K562 (cell line): ENCODE results near the gene MYO1A. TPM values are rescaled to one million over a fixed set of nuclear protein-coding genes. Genes with fewer than 3 reads are reported as not detected.

Experiments
- ATAC-seq: fragments of 200-7000 bp; cut with Tn5 transposase; 3 replicates; pipeline ENCODE4 v1.9.1; 2020; ENCODE audit warnings: moderate library complexity
- BruUV-seq: library from RNA; stranded (reverse); fragments of 400-500 nt; replicated peaks from 2 replicates; lab custom pipeline; 2021; lab: Mats Ljungman, UMichigan
- CTCF ChIA-PET: fragments of 300-600 bp; formaldehyde crosslinking; extraction: SDS; loops from one replicate; lab custom pipeline; 2021; ENCODE audit warnings: low intra/inter-chr PET ratio; lab: Yijun Ruan, JAX
- POLR2A ChIA-PET: fragments of 300-600, 350-650 bp; sonication (Branson Sonifier 250); formaldehyde crosslinking; extraction: SDS; loops from one replicate; lab custom pipeline; 2021; ENCODE audit warnings: antibody characterized with exemption, inconsistent platforms; lab: Yijun Ruan, JAX
- DNase-seq, 4 experiments: peaks; one replicate each; pipeline versions ENCODE4 v3.0.0 to v3.0.0-alpha.2; 2011 to 2018; ENCODE audit warnings: low spot score in 3 of 4, mixed read lengths in 3 of 4; ENCODE audit errors: extremely low read depth in 1 of 4
- FAIRE-seq: peaks from 2 replicates; lab custom pipeline; 2011; peaks lifted over from hg19 to GRCh38; lab: Jason Lieb, UNC
- H2AFZ ChIP-seq: 2 replicates; pipeline ENCODE4 v1.6.0; 2011; ENCODE audit warnings: low read depth, low read length, control low read depth, inconsistent platforms
- H3K27ac ChIP-seq: fragments of 200-600 bp; 3 replicates; pipeline ENCODE4 v1.8.0; 2011; ENCODE audit warnings: low read depth, mild to moderate bottlenecking, control low read depth, inconsistent platforms, low read length, moderate library complexity, mixed read lengths; ENCODE audit errors: extremely low read depth
- H3K27me3 ChIP-seq, 2 experiments: fragments of 300-600 bp in 1 of 2; 2 replicates in 1 of 2; 3 replicates in 1 of 2; pipeline versions ENCODE4 v1.6.0 to v1.8.0; 2011; ENCODE audit warnings: inconsistent platforms in 2 of 2, low read length in 2 of 2, mild to moderate bottlenecking in 1 of 2, mixed read lengths in 1 of 2, moderate library complexity in 1 of 2; ENCODE audit not compliant: control insufficient read depth in 2 of 2, insufficient read depth in 2 of 2
- H3K36me3 ChIP-seq: fragments of 300-600 bp; 3 replicates; pipeline ENCODE4 v1.8.0; 2011; ENCODE audit warnings: mild to moderate bottlenecking, low read length, inconsistent platforms; ENCODE audit not compliant: control insufficient read depth, insufficient read depth
- H3K4me1 ChIP-seq, 2 experiments: fragments of 200-600 bp in 1 of 2; replicated peaks in 1 of 2; 2 replicates in 1 of 2; 3 replicates in 1 of 2; pipeline versions ENCODE4 v1.5.1 to v1.8.0; 2011; ENCODE audit warnings: inconsistent platforms in 2 of 2, low read length in 2 of 2, mild to moderate bottlenecking in 1 of 2, mixed read lengths in 1 of 2, moderate library complexity in 1 of 2; ENCODE audit not compliant: control insufficient read depth in 2 of 2, insufficient read depth in 2 of 2
- H3K4me2 ChIP-seq: 2 replicates; pipeline ENCODE4 v1.6.1; 2011; ENCODE audit warnings: low read length, control low read depth, inconsistent platforms, mixed read lengths; ENCODE audit not compliant: insufficient read depth
- H3K4me3 ChIP-seq: fragments of 200-600 bp; sonication (generic), shearing (Covaris generic); 2 replicates; pipeline ENCODE4 v1.5.1; 2016; ENCODE audit warnings: control low read depth, inconsistent platforms
- H3K79me2 ChIP-seq: fragments of 200-600 bp; 3 replicates; pipeline ENCODE4 v1.8.0; 2011; ENCODE audit warnings: low read length, inconsistent platforms; ENCODE audit not compliant: control insufficient read depth, insufficient read depth
- H3K9ac ChIP-seq, 2 experiments: 2 replicates each; pipeline versions ENCODE4 v1.6.0 to v1.6.1; 2011; ENCODE audit warnings: low read depth in 2 of 2, low read length in 2 of 2, control low read depth in 1 of 2, inconsistent platforms in 1 of 2, mild to moderate bottlenecking in 1 of 2, mixed read lengths in 1 of 2; ENCODE audit not compliant: insufficient read depth in 1 of 2
- H3K9me1 ChIP-seq: one replicate; pipeline ENCODE4 v1.6.0; 2011; ENCODE audit warnings: inconsistent platforms, mild to moderate bottlenecking, low read length, moderate library complexity; ENCODE audit not compliant: control insufficient read depth, insufficient read depth
- H3K9me3 ChIP-seq: replicated peaks from 2 replicates; pipeline ENCODE4 v1.5.1; 2011; ENCODE audit warnings: low read depth, low read length, inconsistent platforms; ENCODE audit not compliant: control insufficient read depth, insufficient read depth
- H4K20me1 ChIP-seq: replicated peaks from 2 replicates; pipeline ENCODE4 v1.6.1; 2011; ENCODE audit warnings: low read length, inconsistent platforms, mixed read lengths; ENCODE audit not compliant: control insufficient read depth, insufficient read depth
- ADNP ChIP-seq: fragments of 200-800 bp; sonication (Bioruptor generic); IDR thresholded peaks from 2 replicates; pipeline ENCODE4 v1.6.1; 2016; ENCODE audit warnings: missing genetic modification characterization, missing compliant biosample characterization
- ATF3 ChIP-seq, 2 experiments: fragments of 450-650 bp in 1 of 2; sonication (generic) in 1 of 2; formaldehyde crosslinking in 1 of 2; IDR thresholded peaks in 1 of 2; conservative IDR thresholded peaks in 1 of 2; 2 replicates each; pipeline versions ENCODE4 v1.6.1 to v1.8.1; 2016 to 2023; ENCODE audit warnings: mild to moderate bottlenecking in 2 of 2, moderate library complexity in 2 of 2, inconsistent platforms in 1 of 2, missing genetic modification reagents in 1 of 2
- FOXJ3 ChIP-seq: sonication (generic); formaldehyde crosslinking; IDR thresholded peaks from 2 replicates; pipeline ENCODE4 v1.4.0; 2020; ENCODE audit warnings: mild to moderate bottlenecking, missing genetic modification reagents
- NR0B1 ChIP-seq: fragments of 450-650 bp; IDR thresholded peaks from one replicate; pipeline ENCODE4 v1.6.1; 2018; ENCODE audit warnings: mild to moderate bottlenecking, moderate library complexity; ENCODE audit not compliant: partially characterized antibody
- REST ChIP-seq, 2 experiments: fragments of 450-650 bp; formaldehyde crosslinking in 1 of 2; IDR thresholded peaks; 2 replicates each; pipeline versions ENCODE4 v1.4.0 to v1.6.1; 2014 to 2020; ENCODE audit warnings: mild to moderate bottlenecking in 2 of 2, borderline replicate concordance in 1 of 2, low read depth in 1 of 2
- SMC3 ChIP-seq: conservative IDR thresholded peaks from 2 replicates; pipeline ENCODE4 v1.6.1; 2011; ENCODE audit warnings: low read depth, low read length, improper control_type of control experiment; ENCODE audit not compliant: insufficient read depth
- TCF7 ChIP-seq: sonication (generic); IDR thresholded peaks from 2 replicates; pipeline ENCODE4 v1.6.1; 2016; ENCODE audit warnings: antibody characterized with exemption, borderline replicate concordance
- USF1 ChIP-seq: sonication (generic); formaldehyde crosslinking; IDR thresholded peaks from 2 replicates; pipeline ENCODE4 v1.9.0; 2022; ENCODE audit warnings: mild to moderate bottlenecking, missing genetic modification reagents
- ZBTB8A ChIP-seq: fragments of 450-650 bp; IDR thresholded peaks from 2 replicates; pipeline ENCODE4 v1.6.1; 2018; ENCODE audit warnings: mild to moderate bottlenecking, moderate library complexity; ENCODE audit not compliant: partially characterized antibody
- WGBS: fragments of 100-300 bp; shearing (Covaris generic); methylation state at CpG from one replicate; pipeline ENCODE4 v1.1.6; 2016; ENCODE audit warnings: low coverage, mixed read lengths; ENCODE audit not compliant: insufficient coverage; ENCODE audit errors: missing lambda C conversion rate; 5-methylcytosine and 5-hydroxymethylcytosine counted together
- in situ Hi-C: fragments of 300-500 bp; cut with MboI; formaldehyde crosslinking; loops from 4 replicates; pipeline ENCODE4 v1.15.0; 2018; ENCODE audit warnings: inconsistent platforms, mixed read lengths
- intact Hi-C: fragments of 100-400 bp; cut with micrococcal nuclease; formaldehyde crosslinking; loops from 2 replicates; pipeline ENCODE4 v1.14.2; 2022
- polyA plus RNA-seq, 8 experiments: library from polyadenylated mRNA; depleted of rRNA in 4 of 8; stranded (reverse) in 5 of 8; unstranded in 3 of 8; fragments of >200 nt; fragmentation: Nextera tagmentation in 2 of 8; fragmentation: Illumina TruSeq in 1 of 8; extraction: Ambion mirVana in 2 of 8; extraction: Trizol in 1 of 8; gene quantifications; 2 replicates each; pipeline versions ENCODE4 v1.2.1 to v1.2.3, GENCODE V29; 2011 to 2014; ENCODE audit warnings: inconsistent platforms in 1 of 8, missing spikeins in 1 of 8
- total RNA-seq, 7 experiments: library from RNA; depleted of rRNA in 6 of 7; stranded (reverse); fragments of >200 nt in 6 of 7; fragmentation: Illumina TruSeq in 2 of 7; extraction: Trizol in 2 of 7; gene quantifications; 2 replicates each; pipeline versions ENCODE4 v1.2.1 to v1.2.3, GENCODE V29; 2011 to 2021; ENCODE audit warnings: low replicate concordance in 1 of 7

Gene MYO1A
- total and polyA plus RNA-seq, 9 of the 15 experiments (the other 6 are each of a cell fraction or from before 2014, with no cell fraction given) = 0.03 to 0.29 (median 0.14) TPM; not detected in 2

GRCh38 chr12:56995930-56996496 is 53.9 kb downstream of the MYO1A start:
- H3K36me3 ChIP-seq = peaks cover 24% of the 10 kb centered on the region; the same call in 2 of the 3 replicates
- DNase-seq = peak in 1 of 4 experiments; percentile 5
- H4K20me1 ChIP-seq = no peaks in the 10 kb centered on the region
- no peak for FAIRE-seq
- peaks cover 20 to 33% of the 10 kb centered on the region in 2 experiments for H3K4me1 ChIP-seq
- H3K4me2 ChIP-seq = no peak overlapping the region
- peaks cover 19% of the 10 kb centered on the region for H3K79me2 ChIP-seq
- BruUV-seq = no TSS peak
- H3K4me3 ChIP-seq = no peak overlapping the region
- H2AFZ ChIP-seq = no peak overlapping the region
- WGBS = 90% methylated on average over 10 of the region's 11 CpGs
- in situ Hi-C loops (no loop called here), intact Hi-C loops (no loop called here)
- no peak for ATAC-seq
- H3K9ac ChIP-seq = 0 out of 4 replicates have a peak overlapping the region, but pooled peaks of 1 of the 2 experiments have one; percentile 40
- H3K27ac ChIP-seq = no peak overlapping the region
- no peaks in the 10 kb centered on the region for H3K27me3 ChIP-seq
- POLR2A ChIA-PET = interaction anchor here (1.0 kb wide), 2 partner anchors 11 to 161 kb away, joined by 3 read pairs; no protein-coding TSS in a partner anchor
- CTCF ChIA-PET = no interaction called here
- H3K9me1 ChIP-seq = no peaks in the 10 kb centered on the region
- H3K9me3 ChIP-seq = no peaks in the 10 kb centered on the region
- TF ChIP-seq ADNP (tag) (no peak), TCF7 (no peak), ATF3 (IDR thresholded peaks at IDR 0.05) (0 out of 2 replicates have a peak, but pooled peaks have one; percentile 7), ATF3 (CRISPR knock-in tag; conservative IDR thresholded peaks at IDR 0.05) (no peak), NR0B1 (no peak), FOXJ3 (CRISPR knock-in tag) (no peak), USF1 (peak; percentile 26; the same call in 1 of the 2 replicates), ZBTB8A (no peak), SMC3 (no peak), REST (IDR thresholded peaks at IDR 0.05; ENCODE audit: borderline replicate concordance) (no peak), REST (CRISPR knock-in tag; IDR thresholded peaks at IDR 0.05; ENCODE audit: low read depth) (no peak)
